Spleen (tissue), 11 donors: ENCODE measurements around the gene GTPBP1. TPM values are rescaled to one million over a fixed set of nuclear protein-coding genes. Genes with fewer than 3 reads are reported as not detected.

Experiments used
- DNase-seq: peaks from one replicate; pipeline ENCODE4 v3.0.0-alpha.2; 2020
- H3K27ac ChIP-seq, 8 donors: fragments of 200-600 bp; sonication (generic) in 7 of 8; 1 replicate in 4 of 8; 2 replicates in 4 of 8; pipeline versions ENCODE4 v1.5.0 to v1.8.0; 2016 to 2021; ENCODE audit warnings: inconsistent platforms in 4 of 8, mild to moderate bottlenecking in 4 of 8, moderate library complexity in 1 of 8
- H3K27me3 ChIP-seq, 7 donors: fragments of 200-600 bp; sonication (generic) in 6 of 7; replicated peaks in 1 of 7; 1 replicate in 4 of 7; 2 replicates in 3 of 7; pipeline versions ENCODE4 v1.5.0 to v1.8.0; 2016 to 2021; ENCODE audit warnings: inconsistent platforms in 3 of 7, mild to moderate bottlenecking in 1 of 7
- H3K36me3 ChIP-seq, 6 donors: fragments of 200-600 bp; sonication (generic) in 5 of 6; 1 replicate in 4 of 6; 2 replicates in 2 of 6; pipeline versions ENCODE4 v1.5.0 to v1.8.0; 2016 to 2021; ENCODE audit warnings: inconsistent platforms in 2 of 6
- H3K4me1 ChIP-seq, 6 donors: fragments of 200-600 bp; sonication (generic) in 5 of 6; 1 replicate in 3 of 6; 2 replicates in 3 of 6; pipeline versions ENCODE4 v1.5.0 to v1.8.0; 2016 to 2021; ENCODE audit warnings: inconsistent platforms in 3 of 6
- H3K4me3 ChIP-seq, 8 donors: fragments of 200-600 bp; sonication (generic) in 7 of 8; 1 replicate in 4 of 8; 2 replicates in 4 of 8; pipeline versions ENCODE4 v1.5.0 to v1.8.0; 2016 to 2021; ENCODE audit warnings: inconsistent platforms in 4 of 8, mild to moderate bottlenecking in 4 of 8, moderate library complexity in 2 of 8
- H3K9me3 ChIP-seq, 8 donors: fragments of 200-600 bp; sonication (generic) in 7 of 8; 1 replicate in 4 of 8; 2 replicates in 4 of 8; pipeline versions ENCODE4 v1.5.0 to v1.8.0; 2016 to 2021; ENCODE audit warnings: inconsistent platforms in 4 of 8
- POLR2A ChIP-seq, 3 donors: fragments of 450-650 bp; IDR thresholded peaks; one replicate each; pipeline ENCODE4 v1.5.1; 2017; ENCODE audit warnings: antibody characterized with exemption in 3 of 3, mild to moderate bottlenecking in 1 of 3
- POLR2AphosphoS5 ChIP-seq, 3 donors: sonication (generic); formaldehyde crosslinking; IDR thresholded peaks; one replicate each; pipeline ENCODE4 v1.5.1; 2017; ENCODE audit warnings: antibody characterized with exemption in 3 of 3
- WGBS, 5 donors: extraction: QIAGEN DNeasy Blood & Tissue Kit in 3 of 5; methylation state at CpG; one replicate each; pipeline versions ENCODE4 v1.1.5 to v1.1.7; 2013 to 2018; 5-methylcytosine and 5-hydroxymethylcytosine counted together
- intact Hi-C: fragments of 100-400 bp; cut with DNase I; formaldehyde crosslinking; loops from one replicate; pipeline ENCODE4 v1.15.0; 2023; ENCODE audit warnings: low total_unique reads
- polyA plus RNA-seq, 3 donors: library from polyadenylated mRNA; stranded (reverse); fragments of 200-250 nt; gene quantifications; one replicate each; pipeline ENCODE4 v1.2.1, GENCODE V29; 2013
- total RNA-seq, 7 donors: library from RNA; depleted of rRNA in 3 of 7; stranded (reverse); fragments of >200 nt in 3 of 7; fragmentation: NEBNext Ultra II Directional in 4 of 7; extraction: Animal tissue kit (Norgen Biotek cat#: 25700) in 4 of 7; gene quantifications; one replicate each; pipeline versions ENCODE4 v1.1.0 to v1.2.1, GENCODE V29; 2016 to 2021
- TF ChIP-seq, protein P1 (sequence below), 11 experiments: fragments of 200-600 bp in 7 of 11; fragments of 450-650 bp in 4 of 11; sonication (generic) in 4 of 11; IDR thresholded peaks in 8 of 11; conservative IDR thresholded peaks in 3 of 11; 1 replicate in 7 of 11; 2 replicates in 4 of 11; pipeline versions ENCODE4 v1.4.0 to v1.8.0; 2016 to 2021; ENCODE audit warnings: antibody characterized with exemption in 11 of 11, inconsistent platforms in 4 of 11, mild to moderate bottlenecking in 1 of 11
- donor health status: healthy with polysubstance abuse.
- donor health status: DM: no; HTN: no; CAD: no; lungs with moderate emphysema.
- donor health status: DM: no; HTN: no; CAD: no.
- donor health status: Bipolar disorder and iron deficiency.
- donor health status: healthy.
- donor health status: DM: no; HTN: no; CAD: no.
- donor health status: DM: yes; HTN: yes; CAD: no.

GTPBP1 gene
- total and polyA plus RNA-seq, 10 donors: 9.7 to 134 (median 91.3) TPM

GRCh38 chr22:38740116-38740723 is 34.5 kb downstream of the GTPBP1 start:
- TF ChIP-seq, protein P1, sequence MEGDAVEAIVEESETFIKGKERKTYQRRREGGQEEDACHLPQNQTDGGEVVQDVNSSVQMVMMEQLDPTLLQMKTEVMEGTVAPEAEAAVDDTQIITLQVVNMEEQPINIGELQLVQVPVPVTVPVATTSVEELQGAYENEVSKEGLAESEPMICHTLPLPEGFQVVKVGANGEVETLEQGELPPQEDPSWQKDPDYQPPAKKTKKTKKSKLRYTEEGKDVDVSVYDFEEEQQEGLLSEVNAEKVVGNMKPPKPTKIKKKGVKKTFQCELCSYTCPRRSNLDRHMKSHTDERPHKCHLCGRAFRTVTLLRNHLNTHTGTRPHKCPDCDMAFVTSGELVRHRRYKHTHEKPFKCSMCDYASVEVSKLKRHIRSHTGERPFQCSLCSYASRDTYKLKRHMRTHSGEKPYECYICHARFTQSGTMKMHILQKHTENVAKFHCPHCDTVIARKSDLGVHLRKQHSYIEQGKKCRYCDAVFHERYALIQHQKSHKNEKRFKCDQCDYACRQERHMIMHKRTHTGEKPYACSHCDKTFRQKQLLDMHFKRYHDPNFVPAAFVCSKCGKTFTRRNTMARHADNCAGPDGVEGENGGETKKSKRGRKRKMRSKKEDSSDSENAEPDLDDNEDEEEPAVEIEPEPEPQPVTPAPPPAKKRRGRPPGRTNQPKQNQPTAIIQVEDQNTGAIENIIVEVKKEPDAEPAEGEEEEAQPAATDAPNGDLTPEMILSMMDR (IDR thresholded peaks at IDR 0.05 in 8 of 11, conservative IDR thresholded peaks at IDR 0.05 in 3 of 11): no peak
- TF ChIP-seq POLR2AphosphoS5 (IDR thresholded peaks at IDR 0.05): peak; percentile 37 to 77 (median 52)
- Histone ChIP-seq H3K9me3 (no peaks in the 10 kb centered on the region), H3K27ac (peak overlapping the region in 5 of 8 donors; percentile 30 to 56 (median 42)), H3K36me3 (peaks cover 25 to 100% (median 100%) of the 10 kb centered on the region in 6 donors), H3K27me3 (no peaks in the 10 kb centered on the region), H3K4me3 (no peak overlapping the region), H3K4me1 (peaks cover 0 to 67% (median 20%) of the 10 kb centered on the region in 6 donors)
- intact Hi-C loops: no loop called here
- WGBS, 5 donors: 76 to 94% (median 85%) methylated on average over 11 to 15 of the region's 15 CpGs
- no peak for DNase-seq

GRCh38 chr22:38740754-38741153 is 35.0 kb downstream of the GTPBP1 start:
- intact Hi-C loops: no loop called here
- WGBS, 5 donors: 82 to 93% (median 87%) methylated on average over 7 to 8 of the region's 8 CpGs

GRCh38 chr22:38741166-38741565 is 35.4 kb downstream of the GTPBP1 start:
- DNase-seq: no peak
- no peak overlapping the region for H3K4me3 ChIP-seq
- no peaks in the 10 kb centered on the region for H3K27me3 ChIP-seq
- H3K4me1 ChIP-seq: peaks cover 0 to 58% (median 15%) of the 10 kb centered on the region in 6 donors
- intact Hi-C loops: no loop called here
- peak in 2 of 3 donors; percentile 3 to 61 for TF ChIP-seq POLR2AphosphoS5 (IDR thresholded peaks at IDR 0.05)
- TF ChIP-seq, protein P1 (IDR thresholded peaks at IDR 0.05 in 8 of 11, conservative IDR thresholded peaks at IDR 0.05 in 3 of 11): no peak
- peaks cover 28 to 100% (median 100%) of the 10 kb centered on the region in 6 donors for H3K36me3 ChIP-seq
- WGBS, 5 donors: 93 to 99% (median 94%) methylated on average over 6 to 9 of the region's 9 CpGs
- H3K27ac ChIP-seq: peak overlapping the region in 3 of 8 donors; percentile 30 to 56 (median 42)
- no peaks in the 10 kb centered on the region for H3K9me3 ChIP-seq

More at GRCh38 chr22:38740754-38741153, 35.0 kb downstream of the GTPBP1 start:
- TF ChIP-seq POLR2A (IDR thresholded peaks at IDR 0.05): no peak
- TF ChIP-seq, protein P1 (IDR thresholded peaks at IDR 0.05 in 8 of 11, conservative IDR thresholded peaks at IDR 0.05 in 3 of 11): no peak
- peak in 1 of 3 donors; percentile 47 for TF ChIP-seq POLR2AphosphoS5 (IDR thresholded peaks at IDR 0.05)
- H3K4me1 ChIP-seq: peaks cover 0 to 62% (median 17%) of the 10 kb centered on the region in 6 donors
- H3K36me3 ChIP-seq: peaks cover 28 to 100% (median 100%) of the 10 kb centered on the region in 6 donors
- no peak for DNase-seq
- no peaks in the 10 kb centered on the region for H3K9me3 ChIP-seq
- peak overlapping the region in 5 of 8 donors; percentile 30 to 56 (median 42) for H3K27ac ChIP-seq
- H3K4me3 ChIP-seq: no peak overlapping the region
- no peaks in the 10 kb centered on the region for H3K27me3 ChIP-seq

- Histone ChIP-seq H3K27me3 (no peaks in the 10 kb centered on the region), H3K4me3 (no peak overlapping the region), H3K4me1 (peaks cover 0 to 54% (median 14%) of the 10 kb centered on the region in 6 donors), H3K27ac (peak overlapping the region in 2 of 8 donors; percentile 42 to 56), H3K36me3 (peaks cover 28 to 100% (median 100%) of the 10 kb centered on the region in 6 donors), H3K9me3 (no peaks in the 10 kb centered on the region)
- intact Hi-C loops: no loop called here
- TF ChIP-seq POLR2AphosphoS5 (IDR thresholded peaks at IDR 0.05): peak in 1 of 3 donors; percentile 1
- TF ChIP-seq, protein P1 (IDR thresholded peaks at IDR 0.05 in 8 of 11, conservative IDR thresholded peaks at IDR 0.05 in 3 of 11): no peak
- 90 to 93% (median 93%) methylated on average over 10 of the region's 10 CpGs for WGBS, 5 donors
- DNase-seq: no peak
Observed at GRCh38 chr22:38741576-38741975, 35.8 kb downstream of the GTPBP1 start.
